ENCODE results near the gene TP53I13. TPM values are rescaled to one million over a fixed set of nuclear protein-coding genes. Genes with fewer than 3 reads are reported as not detected.
A peak's percentile ranks its signal among the peaks of the same experiment; 100 is the strongest.

Gene TP53I13
- total RNA-seq, 4 donors from 2014 or later, result 86.6 to 204 (median 139) TPM

GRCh38 chr17:29612404-29613280, 44.1 kb downstream of the TP53I13 start:
- TF ChIP-seq CTCF (IDR thresholded peaks at IDR 0.05) (no peak), POLR2A (IDR thresholded peaks at IDR 0.05) (no peak)
- Histone ChIP-seq H3K36me3 (no peaks in the 10 kb centered on the region), H3K9me3 (peaks cover 0 to 4% (median 0%) of the 10 kb centered on the region in 4 donors), H3K4me1 (peaks cover 5 to 45% (median 39%) of the 10 kb centered on the region in 4 donors), H3K27ac (peak overlapping the region in 1 of 4 donors; percentile 50), H3K27me3 (no peaks in the 10 kb centered on the region), H3K4me3 (peak overlapping the region; percentile 30 to 46 (median 36))
- no peak for DNase-seq

- Histone ChIP-seq H3K27me3 (no peaks in the 10 kb centered on the region), H3K36me3 (no peaks in the 10 kb centered on the region), H3K4me3 (peak overlapping the region; percentile 30 to 46 (median 36)), H3K27ac (peak overlapping the region in 1 of 4 donors; percentile 50), H3K9me3 (peaks cover 0 to 4% (median 0%) of the 10 kb centered on the region in 4 donors), H3K4me1 (peaks cover 5 to 52% (median 45%) of the 10 kb centered on the region in 4 donors)
- TF ChIP-seq POLR2A (IDR thresholded peaks at IDR 0.05), result no peak
- TF ChIP-seq CTCF (IDR thresholded peaks at IDR 0.05), result peak; percentile 84 to 93 (median 90)
- peak; percentile 88 to 98 (median 97) for DNase-seq
Observed at GRCh38 chr17:29613352-29613837, 44.9 kb downstream of the TP53I13 start.

- peak overlapping the region; percentile 30 to 46 (median 36) for H3K4me3 ChIP-seq
- H3K27me3 ChIP-seq, result no peaks in the 10 kb centered on the region
- no peaks in the 10 kb centered on the region for H3K36me3 ChIP-seq
- H3K4me1 ChIP-seq, result peaks cover 5 to 55% (median 45%) of the 10 kb centered on the region in 4 donors
- DNase-seq, result no peak
- peak overlapping the region in 1 of 4 donors; percentile 50 for H3K27ac ChIP-seq
- TF ChIP-seq POLR2A (IDR thresholded peaks at IDR 0.05) (no peak), CTCF (IDR thresholded peaks at IDR 0.05) (no peak)
- peaks cover 0 to 4% (median 0%) of the 10 kb centered on the region in 4 donors for H3K9me3 ChIP-seq
Observed at GRCh38 chr17:29613856-29614255, 45.4 kb downstream of the TP53I13 start.

GRCh38 chr17:29614349-29615047, 46.0 kb downstream of the TP53I13 start:
- no peak for TF ChIP-seq CTCF (IDR thresholded peaks at IDR 0.05)
- TF ChIP-seq POLR2A (IDR thresholded peaks at IDR 0.05), result no peak
- H3K27ac ChIP-seq, result no peak overlapping the region
- no peak overlapping the region for H3K4me3 ChIP-seq
- H3K36me3 ChIP-seq, result no peaks in the 10 kb centered on the region
- no peaks in the 10 kb centered on the region for H3K27me3 ChIP-seq
- H3K9me3 ChIP-seq, result peaks cover 0 to 4% (median 0%) of the 10 kb centered on the region in 4 donors
- DNase-seq, result no peak
- H3K4me1 ChIP-seq, result peaks cover 5 to 55% (median 45%) of the 10 kb centered on the region in 4 donors

GRCh38 chr17:29615048-29615385, 46.5 kb downstream of the TP53I13 start:
- H3K27ac ChIP-seq, result peak overlapping the region in 3 of 4 donors; percentile 32 to 59 (median 40)
- H3K27me3 ChIP-seq, result no peaks in the 10 kb centered on the region
- peaks cover 5 to 55% (median 45%) of the 10 kb centered on the region in 4 donors for H3K4me1 ChIP-seq

More at GRCh38 chr17:29615048-29615385, 46.5 kb downstream of the TP53I13 start:
- TF ChIP-seq POLR2A (IDR thresholded peaks at IDR 0.05) (no peak), CTCF (IDR thresholded peaks at IDR 0.05) (peak in 1 of 6 experiments; percentile 7)
- Histone ChIP-seq H3K9me3 (peaks cover 0 to 4% (median 0%) of the 10 kb centered on the region in 4 donors), H3K4me3 (peak overlapping the region; percentile 32 to 53 (median 43)), H3K36me3 (no peaks in the 10 kb centered on the region)
- peak in 2 of 3 donors; percentile 61 to 82 for DNase-seq

All from Peyer's patch (tissue), 4 donors.